GM18951 (cell line): ENCODE results near the gene TVP23C.

Source experiments
- POLR2A ChIP-seq: IDR thresholded peaks from 4 replicates; pipeline ENCODE4 v1.6.1; 2011; ENCODE audit warnings: mild to moderate bottlenecking; ENCODE audit not compliant: insufficient read length, insufficient read depth; ENCODE audit errors: extremely low read depth
- in situ Hi-C: fragments of 300-500 bp; cut with MboI; formaldehyde crosslinking; loops from one replicate; pipeline ENCODE4 v1.12.0; 2022; ENCODE audit warnings: low sequenced_read_pairs, mixed read lengths, inconsistent platforms; ENCODE audit not compliant: unreplicated experiment

TVP23C gene

GRCh38 chr17:15470536-15470935, 92.7 kb downstream of the TVP23C start:
- in situ Hi-C loops: no loop called here
- no peak for TF ChIP-seq POLR2A

GRCh38 chr17:15469260-15469659, 94.0 kb downstream of the TVP23C start:
- no peak for TF ChIP-seq POLR2A
- in situ Hi-C loops: no loop called here

- TF ChIP-seq POLR2A: no peak
- in situ Hi-C loops: no loop called here
These were observed 95.2 kb downstream of the TVP23C start for GRCh38 chr17:15468126-15468525.

DNA sequence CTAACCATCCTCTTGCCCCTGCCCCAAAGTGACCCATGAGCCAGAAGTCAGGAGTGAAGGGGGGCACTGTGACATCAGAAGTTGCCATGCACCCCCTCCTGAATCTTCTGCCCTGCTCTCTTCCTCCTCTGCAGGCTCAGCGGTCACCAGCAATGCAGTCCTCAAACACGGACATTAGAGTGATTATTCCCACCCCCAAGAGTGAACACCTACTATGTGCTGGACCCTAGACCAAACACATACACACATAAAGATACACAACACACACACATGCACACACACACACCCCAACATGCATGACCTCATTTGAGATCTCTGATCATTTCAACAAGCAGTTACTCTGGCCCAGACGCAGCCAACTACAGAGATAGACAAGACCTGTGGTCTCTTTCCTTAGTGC, 95.7 kb downstream of the TVP23C start, which contains the start of gene CDRT4:
TSS of gene CDRT4 (minus strand) at position 30 of the 400 bp plus-strand sequence. CDS start 27,383 bp downstream, outside the sequence.
- TF ChIP-seq POLR2A: no peak
- in situ Hi-C loops: no loop called here

DNA sequence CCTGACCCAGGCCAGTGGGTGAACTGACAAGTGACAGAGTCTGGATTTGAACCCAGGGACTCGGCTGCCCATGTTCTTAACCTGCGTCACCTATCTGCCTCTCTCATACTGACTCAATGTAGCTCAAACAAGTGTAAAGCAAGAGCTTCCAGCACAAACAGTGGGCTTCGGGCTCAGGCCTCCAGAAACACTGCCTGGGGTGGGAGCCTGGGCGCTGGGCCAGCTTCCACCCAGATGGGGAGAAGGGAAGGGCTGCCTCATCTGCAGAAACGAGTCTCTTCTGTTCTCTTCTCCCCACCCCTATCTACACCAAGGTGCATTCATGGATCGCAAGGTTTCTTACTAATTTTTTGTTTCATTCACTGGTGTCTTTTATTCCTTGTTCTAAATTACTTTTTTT, 97.2 kb downstream of the TVP23C start:
- in situ Hi-C loops: no loop called here
- TF ChIP-seq POLR2A: no peak

DNA sequence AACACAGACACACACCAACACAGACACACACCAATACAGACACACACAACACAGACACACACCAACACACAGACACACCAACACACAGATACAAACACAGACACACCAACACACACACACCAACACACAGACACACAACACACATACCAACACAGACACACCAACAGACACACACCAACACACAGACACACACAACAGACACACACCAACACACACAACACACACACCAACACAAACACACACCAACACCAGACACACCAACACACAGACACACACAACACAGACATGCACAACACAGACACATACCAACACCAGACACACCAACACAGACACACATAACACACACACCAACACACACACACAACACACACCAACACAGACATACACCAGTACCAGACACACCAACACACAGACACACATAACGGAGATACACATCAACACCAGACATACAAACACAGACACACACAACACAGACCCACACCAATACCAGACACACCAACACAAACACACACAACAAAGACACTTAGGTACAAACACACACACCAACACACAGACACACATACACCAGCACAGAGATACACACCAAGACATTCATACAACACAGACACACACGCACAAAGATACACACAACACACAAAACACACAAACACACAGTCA, 98.1 kb downstream of the TVP23C start:
- in situ Hi-C loops: no loop called here
- TF ChIP-seq POLR2A: no peak

- no peak for TF ChIP-seq POLR2A
- in situ Hi-C loops: no loop called here
These were observed 98.9 kb downstream of the TVP23C start for GRCh38 chr17:15464231-15464985.

GRCh38 chr17:15462976-15463772, 100.1 kb downstream of the TVP23C start:
- TF ChIP-seq POLR2A: no peak
- in situ Hi-C loops: no loop called here

DNA sequence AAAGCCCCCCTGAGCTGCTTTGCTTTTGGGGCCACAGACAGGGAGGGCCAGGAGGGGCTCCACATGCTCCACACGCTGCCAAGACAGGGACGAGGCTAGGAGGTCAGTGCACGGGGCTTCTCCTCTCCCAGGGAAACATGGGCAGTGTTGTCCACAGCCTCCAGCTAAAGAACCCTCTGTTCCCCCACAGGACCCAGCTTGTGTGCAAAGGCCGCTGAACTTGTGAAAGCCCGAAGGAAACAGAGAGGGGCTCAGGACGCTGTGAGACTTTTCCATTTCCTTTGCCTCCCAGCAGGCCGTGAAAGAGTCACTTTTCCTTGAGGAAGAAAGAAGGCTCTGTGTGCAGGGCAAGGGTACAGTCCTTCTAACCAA, 105.6 kb downstream of the TVP23C start:
- TF ChIP-seq POLR2A: no peak
- in situ Hi-C loops: no loop called here

- no peak for TF ChIP-seq POLR2A
- in situ Hi-C loops: no loop called here
These were observed 106.1 kb downstream of the TVP23C start for GRCh38 chr17:15456972-15457722.

GRCh38 chr17:15456496-15456895, 106.8 kb downstream of the TVP23C start:
- in situ Hi-C loops: no loop called here
- no peak for TF ChIP-seq POLR2A

GRCh38 chr17:15454346-15454745, 108.9 kb downstream of the TVP23C start:
- TF ChIP-seq POLR2A: no peak
- in situ Hi-C loops: no loop called here

DNA sequence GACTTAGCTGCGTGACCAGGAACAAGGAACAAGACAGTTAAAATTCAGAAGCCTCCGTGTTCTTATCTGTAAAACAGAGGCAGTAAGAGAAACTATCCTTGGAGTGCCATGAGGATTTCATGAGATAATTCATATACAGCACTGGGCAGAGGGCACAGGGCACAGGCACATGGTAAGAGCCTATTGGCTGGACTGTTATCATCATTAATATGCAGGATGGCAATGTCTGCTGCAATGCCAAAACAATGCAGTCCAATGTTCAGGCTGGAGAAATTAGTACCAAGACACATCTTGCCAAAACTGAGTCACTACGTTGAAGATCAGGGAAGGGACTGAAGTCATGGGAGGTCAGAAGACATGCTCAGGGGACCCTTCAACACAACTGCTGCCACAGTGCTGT, 109.5 kb downstream of the TVP23C start:
- TF ChIP-seq POLR2A: no peak
- in situ Hi-C loops: no loop called here
